ENCODE measurements around the gene FRMD5.

DNA sequence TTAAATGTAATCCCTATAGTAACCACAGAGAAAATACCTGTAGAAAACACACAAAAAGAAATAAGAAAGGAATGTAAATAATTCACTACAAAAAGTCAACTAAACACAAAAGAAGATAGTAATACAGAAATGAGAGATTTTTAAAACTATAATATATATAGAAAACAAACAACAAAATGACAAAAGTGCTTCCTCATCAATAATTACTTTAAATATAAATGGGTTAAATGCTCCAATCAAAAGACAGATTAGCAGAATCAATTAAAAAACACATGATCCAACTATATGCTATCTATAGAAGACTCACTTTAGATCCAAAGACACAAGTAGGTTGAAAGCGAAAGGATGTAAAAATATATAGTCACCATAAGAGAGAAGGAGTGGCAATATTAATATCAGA, 45.8 kb downstream of the FRMD5 start:
- TF ChIP-seq, protein P1, sequence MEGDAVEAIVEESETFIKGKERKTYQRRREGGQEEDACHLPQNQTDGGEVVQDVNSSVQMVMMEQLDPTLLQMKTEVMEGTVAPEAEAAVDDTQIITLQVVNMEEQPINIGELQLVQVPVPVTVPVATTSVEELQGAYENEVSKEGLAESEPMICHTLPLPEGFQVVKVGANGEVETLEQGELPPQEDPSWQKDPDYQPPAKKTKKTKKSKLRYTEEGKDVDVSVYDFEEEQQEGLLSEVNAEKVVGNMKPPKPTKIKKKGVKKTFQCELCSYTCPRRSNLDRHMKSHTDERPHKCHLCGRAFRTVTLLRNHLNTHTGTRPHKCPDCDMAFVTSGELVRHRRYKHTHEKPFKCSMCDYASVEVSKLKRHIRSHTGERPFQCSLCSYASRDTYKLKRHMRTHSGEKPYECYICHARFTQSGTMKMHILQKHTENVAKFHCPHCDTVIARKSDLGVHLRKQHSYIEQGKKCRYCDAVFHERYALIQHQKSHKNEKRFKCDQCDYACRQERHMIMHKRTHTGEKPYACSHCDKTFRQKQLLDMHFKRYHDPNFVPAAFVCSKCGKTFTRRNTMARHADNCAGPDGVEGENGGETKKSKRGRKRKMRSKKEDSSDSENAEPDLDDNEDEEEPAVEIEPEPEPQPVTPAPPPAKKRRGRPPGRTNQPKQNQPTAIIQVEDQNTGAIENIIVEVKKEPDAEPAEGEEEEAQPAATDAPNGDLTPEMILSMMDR (IDR thresholded peaks at IDR 0.05; ENCODE audit: insufficient read depth, low read length, poor library complexity, severe bottlenecking) = no peak
- TF ChIP-seq EZH2phosphoT487 (conservative IDR thresholded peaks at IDR 0.05; ENCODE audit: low read length) = no peak
